ENCODE data around the gene ELAVL3.
A peak's percentile ranks its signal among the peaks of the same experiment; 100 is the strongest.
"Not testable (repeated sequence)": the region's sequence is repeated elsewhere in the genome, so short reads cannot be mapped to it uniquely, and the experiment has no call there.

The ELAVL3 gene

DNA sequence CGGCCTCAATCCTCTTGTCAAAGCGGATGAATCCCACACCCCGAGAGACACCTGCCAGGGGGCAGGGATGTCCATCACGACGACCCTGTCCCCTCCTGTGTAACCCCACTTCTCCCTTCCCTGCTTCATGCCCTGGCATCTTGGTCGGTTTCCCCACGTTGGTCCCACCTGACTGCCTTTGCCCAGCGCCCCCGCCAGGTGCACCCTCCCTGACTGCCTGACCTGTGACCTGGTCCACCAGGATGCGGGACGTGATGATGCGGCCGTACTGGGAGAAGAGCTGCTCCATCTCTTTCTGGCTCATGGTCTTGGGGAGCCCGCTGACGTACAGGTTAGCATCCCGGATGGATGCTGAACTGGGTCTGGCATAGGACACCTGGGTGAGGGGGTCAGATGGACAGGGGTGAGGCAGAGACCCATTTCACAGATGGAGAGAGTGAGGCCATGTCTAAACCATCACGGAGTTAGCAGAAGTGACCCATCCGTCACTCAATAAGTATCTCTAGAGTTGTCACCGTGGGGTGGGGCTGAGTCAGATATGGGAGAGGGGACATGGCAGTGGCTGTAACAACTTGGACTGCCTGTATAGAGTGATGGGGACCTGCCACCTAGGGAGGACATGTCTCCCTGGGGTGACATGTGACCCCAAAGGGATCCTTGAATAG is 22.5 kb downstream of the ELAVL3 start:
- TF ChIP-seq, protein P1, sequence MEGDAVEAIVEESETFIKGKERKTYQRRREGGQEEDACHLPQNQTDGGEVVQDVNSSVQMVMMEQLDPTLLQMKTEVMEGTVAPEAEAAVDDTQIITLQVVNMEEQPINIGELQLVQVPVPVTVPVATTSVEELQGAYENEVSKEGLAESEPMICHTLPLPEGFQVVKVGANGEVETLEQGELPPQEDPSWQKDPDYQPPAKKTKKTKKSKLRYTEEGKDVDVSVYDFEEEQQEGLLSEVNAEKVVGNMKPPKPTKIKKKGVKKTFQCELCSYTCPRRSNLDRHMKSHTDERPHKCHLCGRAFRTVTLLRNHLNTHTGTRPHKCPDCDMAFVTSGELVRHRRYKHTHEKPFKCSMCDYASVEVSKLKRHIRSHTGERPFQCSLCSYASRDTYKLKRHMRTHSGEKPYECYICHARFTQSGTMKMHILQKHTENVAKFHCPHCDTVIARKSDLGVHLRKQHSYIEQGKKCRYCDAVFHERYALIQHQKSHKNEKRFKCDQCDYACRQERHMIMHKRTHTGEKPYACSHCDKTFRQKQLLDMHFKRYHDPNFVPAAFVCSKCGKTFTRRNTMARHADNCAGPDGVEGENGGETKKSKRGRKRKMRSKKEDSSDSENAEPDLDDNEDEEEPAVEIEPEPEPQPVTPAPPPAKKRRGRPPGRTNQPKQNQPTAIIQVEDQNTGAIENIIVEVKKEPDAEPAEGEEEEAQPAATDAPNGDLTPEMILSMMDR (IDR thresholded peaks at IDR 0.05; ENCODE audit: borderline replicate concordance, control extremely low read depth, extremely low read depth, insufficient read depth, missing control alignments): no peak
- no peak for DNase-seq (ENCODE audit: low spot score)
- in situ Hi-C loops (cut with MboI; ENCODE audit: low sequenced_read_pairs, unreplicated experiment): no loop called here

DNA sequence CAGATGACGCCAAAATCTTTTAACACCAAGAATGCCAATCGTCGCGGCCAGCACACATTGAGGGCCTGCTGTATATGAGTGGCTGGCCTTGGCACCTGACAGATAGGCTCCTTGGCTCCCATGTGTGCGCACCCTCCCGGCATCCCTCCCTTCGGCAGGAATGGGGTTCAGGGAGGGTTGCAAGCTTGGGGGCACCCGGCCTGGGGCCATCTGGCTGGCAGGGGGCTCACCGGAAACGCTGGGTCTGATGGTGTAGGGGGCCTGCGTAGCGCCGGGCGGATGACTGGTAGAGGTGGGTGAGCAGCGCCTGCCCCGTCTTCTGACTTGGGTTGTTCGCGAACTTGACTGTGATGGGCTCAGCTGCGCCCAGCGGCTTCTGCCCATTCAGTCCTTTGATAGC is 23.0 kb downstream of the ELAVL3 start:
- DNase-seq (ENCODE audit: low spot score): no peak
- in situ Hi-C loops (cut with MboI; ENCODE audit: low sequenced_read_pairs, unreplicated experiment): no loop called here
- TF ChIP-seq, protein P1 (IDR thresholded peaks at IDR 0.05; ENCODE audit: borderline replicate concordance, control extremely low read depth, extremely low read depth, insufficient read depth, missing control alignments): no peak

DNA sequence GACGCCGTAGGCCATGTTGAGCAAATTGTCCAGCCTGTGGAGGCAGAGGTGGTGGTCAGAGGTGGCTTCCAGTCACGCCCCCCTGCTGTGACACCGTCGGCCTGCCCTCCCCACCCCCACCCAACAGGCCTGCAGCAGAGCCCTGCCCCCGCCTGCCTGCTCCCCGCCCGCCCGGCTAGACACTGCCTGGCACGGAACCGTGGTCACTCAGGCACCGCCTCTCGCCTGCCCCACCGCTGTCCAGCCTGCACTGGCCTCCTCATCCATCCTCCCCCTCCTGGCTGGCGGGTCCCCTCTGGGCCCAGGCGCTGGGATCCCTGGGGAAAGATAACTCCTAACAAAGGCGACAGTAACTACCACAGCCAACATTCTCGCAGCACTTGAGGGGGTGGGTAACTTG is 23.7 kb downstream of the ELAVL3 start:
- in situ Hi-C loops (cut with MboI; ENCODE audit: low sequenced_read_pairs, unreplicated experiment): no loop called here
- TF ChIP-seq, protein P1 (IDR thresholded peaks at IDR 0.05; ENCODE audit: borderline replicate concordance, control extremely low read depth, extremely low read depth, insufficient read depth, missing control alignments): no peak
- DNase-seq (ENCODE audit: low spot score): no peak

DNA sequence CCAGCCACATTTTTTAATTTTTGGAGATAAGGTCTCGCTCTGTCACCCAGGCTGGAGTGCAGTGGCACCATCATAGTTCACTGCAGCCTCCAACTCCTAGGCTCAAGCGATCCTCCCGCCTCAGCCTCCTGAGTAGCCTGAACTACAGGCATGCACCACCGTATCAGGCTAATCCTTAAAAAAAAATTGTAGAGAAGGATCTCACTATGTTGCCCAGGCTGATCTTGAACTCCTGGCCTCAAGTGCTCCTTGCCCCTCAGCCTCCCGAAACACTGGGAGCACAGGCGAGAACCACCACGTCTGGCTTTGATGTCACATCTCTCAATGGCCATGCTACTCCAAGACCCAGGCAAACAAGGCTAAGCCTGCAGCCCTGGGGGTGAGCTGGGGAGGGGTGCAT is 24.2 kb downstream of the ELAVL3 start:
- TF ChIP-seq, protein P1 (IDR thresholded peaks at IDR 0.05; ENCODE audit: borderline replicate concordance, control extremely low read depth, extremely low read depth, insufficient read depth, missing control alignments): no peak

DNA sequence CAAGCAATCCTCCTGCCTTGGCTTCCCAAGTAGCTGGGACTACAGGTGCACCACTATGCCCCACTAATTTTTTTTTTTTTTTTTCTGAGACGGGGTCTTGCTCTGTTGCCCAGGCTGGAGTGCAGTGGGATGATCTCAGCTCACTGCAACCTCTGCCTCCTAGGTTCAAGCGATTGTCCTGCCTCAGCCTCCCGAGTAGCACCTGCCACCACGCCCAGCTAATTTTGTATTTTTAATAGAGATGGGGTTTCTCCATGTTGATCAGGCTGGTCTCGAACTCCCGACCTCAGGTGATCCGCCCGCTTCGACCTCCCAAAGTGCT is 25.7 kb downstream of the ELAVL3 start:
- DNase-seq (ENCODE audit: low spot score); in situ Hi-C loops (cut with MboI; ENCODE audit: low sequenced_read_pairs, unreplicated experiment): not testable (repeated sequence)

More for the DNA sequence above, 24.2 kb downstream of the ELAVL3 start:
- no peak for DNase-seq (ENCODE audit: low spot score)
- in situ Hi-C loops (cut with MboI; ENCODE audit: low sequenced_read_pairs, unreplicated experiment): no loop called here

DNA sequence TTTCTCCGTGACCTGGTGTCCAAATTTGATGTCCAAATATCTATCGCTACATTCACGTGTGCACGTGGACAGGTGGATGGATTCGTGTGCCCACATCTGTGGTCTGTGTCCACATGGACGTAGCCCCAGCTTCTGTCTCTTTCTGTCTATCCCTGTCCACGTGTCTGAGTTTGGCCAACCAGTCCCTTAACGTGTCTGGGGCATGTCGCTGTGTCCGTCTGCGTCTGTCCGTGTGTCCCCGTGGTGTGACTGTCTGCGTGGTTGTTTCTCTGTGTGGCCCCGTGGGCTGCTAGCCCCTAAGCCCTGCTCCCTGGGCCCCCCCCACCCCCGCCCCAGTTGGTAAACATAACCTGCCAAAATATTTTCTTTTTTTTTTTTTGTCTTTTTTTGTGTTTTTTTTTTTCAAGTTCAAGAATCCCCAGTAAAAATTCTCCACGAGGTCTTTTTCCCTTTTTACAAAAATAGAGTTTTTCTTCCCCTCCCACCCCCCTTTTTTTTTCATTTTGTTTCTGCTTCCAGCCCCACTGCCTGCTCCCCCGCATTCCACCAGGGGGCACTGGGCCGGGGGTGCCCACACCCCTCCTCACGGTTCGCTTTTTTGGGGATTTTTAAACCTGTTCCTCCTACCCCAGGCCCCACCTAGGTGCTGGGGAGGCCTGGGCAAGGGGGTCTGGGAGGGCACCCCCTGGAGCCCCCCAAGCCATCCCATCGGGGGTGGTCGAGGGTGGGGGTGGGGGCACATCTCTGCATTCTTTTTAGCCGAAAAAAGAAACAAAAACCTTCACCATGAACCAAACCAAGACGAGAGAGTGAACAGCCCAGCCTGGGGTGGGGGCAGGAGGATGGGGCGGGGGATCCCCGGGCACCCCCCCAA is 27.1 kb downstream of the ELAVL3 start:
- DNase-seq (ENCODE audit: low spot score): peak; percentile 74
- TF ChIP-seq, protein P1 (IDR thresholded peaks at IDR 0.05; ENCODE audit: borderline replicate concordance, control extremely low read depth, extremely low read depth, insufficient read depth, missing control alignments): no peak
- in situ Hi-C loops (cut with MboI; ENCODE audit: low sequenced_read_pairs, unreplicated experiment): no loop called here

Measured in GM13976 (cell line).